ENCODE measurements around the gene PLPPR4.
"Not testable (repeated sequence)": the region's sequence is repeated elsewhere in the genome, so short reads cannot be mapped to it uniquely, and the experiment has no call there.

The PLPPR4 gene

GRCh38 chr1:99269321-99269720 is 5.0 kb downstream of the PLPPR4 start:
- DNase-seq (ENCODE audit: low read depth) = peak; percentile 61

GRCh38 chr1:99270646-99271045 is 6.4 kb downstream of the PLPPR4 start:
- DNase-seq (ENCODE audit: low read depth) = no peak

- no peak for DNase-seq (ENCODE audit: low read depth)
Measured at GRCh38 chr1:99271249-99271648, 7.0 kb downstream of the PLPPR4 start.

- no peak for DNase-seq (ENCODE audit: low read depth)
Measured at GRCh38 chr1:99277066-99277465, 12.8 kb downstream of the PLPPR4 start.

- no peak for DNase-seq (ENCODE audit: low read depth)
Measured at GRCh38 chr1:99279525-99279924, 15.2 kb downstream of the PLPPR4 start.

GRCh38 chr1:99281105-99281504 is 16.8 kb downstream of the PLPPR4 start:
- DNase-seq (ENCODE audit: low read depth) = no peak

GRCh38 chr1:99282536-99282935 is 18.2 kb downstream of the PLPPR4 start:
- no peak for DNase-seq (ENCODE audit: low read depth)

- not testable (repeated sequence) for DNase-seq (ENCODE audit: low read depth)
Measured at GRCh38 chr1:99283521-99283920, 19.2 kb downstream of the PLPPR4 start.

GRCh38 chr1:99292886-99293285 is 28.6 kb downstream of the PLPPR4 start:
- DNase-seq (ENCODE audit: low read depth) = no peak

- DNase-seq (ENCODE audit: low read depth) = no peak
Measured at GRCh38 chr1:99297923-99298322, 33.6 kb downstream of the PLPPR4 start.

- no peak for DNase-seq (ENCODE audit: low read depth)
Measured at GRCh38 chr1:99304725-99305282, 40.5 kb downstream of the PLPPR4 start.

GRCh38 chr1:99305626-99306025 is 41.3 kb downstream of the PLPPR4 start:
- DNase-seq (ENCODE audit: low read depth) = peak; percentile 35

GRCh38 chr1:99306056-99306455 is 41.8 kb downstream of the PLPPR4 start:
- no peak for DNase-seq (ENCODE audit: low read depth)

- DNase-seq (ENCODE audit: low read depth) = no peak
Measured at GRCh38 chr1:99306644-99307043, 42.4 kb downstream of the PLPPR4 start.

- peak; percentile 3 for DNase-seq (ENCODE audit: low read depth)
Measured at GRCh38 chr1:99315305-99315704, 51.0 kb downstream of the PLPPR4 start.

- DNase-seq (ENCODE audit: low read depth) = peak; percentile 15
Measured at GRCh38 chr1:99326215-99326949, 62.1 kb downstream of the PLPPR4 start.

GRCh38 chr1:99327357-99327756 is 63.1 kb downstream of the PLPPR4 start:
- no peak for DNase-seq (ENCODE audit: low read depth)

- no peak for DNase-seq (ENCODE audit: low read depth)
Measured at GRCh38 chr1:99328171-99328570, 63.9 kb downstream of the PLPPR4 start.

- no peak for DNase-seq (ENCODE audit: low read depth)
Measured at GRCh38 chr1:99331083-99331482, 66.8 kb downstream of the PLPPR4 start.

- DNase-seq (ENCODE audit: low read depth) = no peak
Measured at GRCh38 chr1:99331636-99332035, 67.3 kb downstream of the PLPPR4 start.

GRCh38 chr1:99332561-99332960 is 68.3 kb downstream of the PLPPR4 start:
- no peak for DNase-seq (ENCODE audit: low read depth)

GRCh38 chr1:99334991-99335390 is 70.7 kb downstream of the PLPPR4 start:
- no peak for DNase-seq (ENCODE audit: low read depth)

- no peak for DNase-seq (ENCODE audit: low read depth)
Measured at GRCh38 chr1:99347041-99347684, 82.9 kb downstream of the PLPPR4 start.
